Astrocyte (in vitro differentiated cells and primary cell): Measurements from ENCODE around the gene NCOA5. TPM values are rescaled to one million over a fixed set of nuclear protein-coding genes. Genes with fewer than 3 reads are reported as not detected.

Source experiments
- DNase-seq: peaks from one replicate; pipeline ENCODE4 v3.0.0-alpha.2; 2010; ENCODE audit warnings: low read depth
- FAIRE-seq: peaks from 2 replicates; lab custom pipeline; 2011; peaks lifted over from hg19 to GRCh38; lab: Jason Lieb, UNC
- H2AFZ ChIP-seq: 2 replicates; pipeline ENCODE4 v1.6.0; 2012; ENCODE audit warnings: low read depth, low read length, inconsistent platforms
- H3K27ac ChIP-seq: 2 replicates; pipeline ENCODE4 v1.5.1; 2011; ENCODE audit warnings: low read depth, low read length, inconsistent platforms
- H3K27me3 ChIP-seq: 2 replicates; pipeline ENCODE4 v1.6.0; 2011; ENCODE audit warnings: low read length, inconsistent platforms; ENCODE audit not compliant: insufficient read depth
- H3K36me3 ChIP-seq: 2 replicates; pipeline ENCODE4 v1.5.1; 2011; ENCODE audit warnings: low read length, inconsistent platforms; ENCODE audit not compliant: insufficient read depth
- H3K4me1 ChIP-seq: 2 replicates; pipeline ENCODE4 v1.5.1; 2011; ENCODE audit warnings: low read length, inconsistent platforms; ENCODE audit not compliant: insufficient read depth
- H3K4me2 ChIP-seq: 2 replicates; pipeline ENCODE4 v1.6.0; 2012; ENCODE audit warnings: low read length, inconsistent platforms
- H3K4me3 ChIP-seq: 2 replicates; pipeline ENCODE4 v1.5.1; 2011; ENCODE audit warnings: low read depth, mild to moderate bottlenecking, low read length, inconsistent platforms; ENCODE audit not compliant: insufficient read depth
- H3K79me2 ChIP-seq: 2 replicates; pipeline ENCODE4 v1.6.0; 2012; ENCODE audit warnings: mild to moderate bottlenecking, low read length, inconsistent platforms; ENCODE audit not compliant: insufficient read depth
- H3K9ac ChIP-seq: 2 replicates; pipeline ENCODE4 v1.6.0; 2012; ENCODE audit warnings: mild to moderate bottlenecking, low read length, inconsistent platforms
- H3K9me3 ChIP-seq: 2 replicates; pipeline ENCODE4 v1.5.1; 2012; ENCODE audit warnings: low read depth, mild to moderate bottlenecking, low read length, inconsistent platforms; ENCODE audit not compliant: insufficient read depth
- H4K20me1 ChIP-seq: 2 replicates; pipeline ENCODE4 v1.6.0; 2012; ENCODE audit warnings: low read length, inconsistent platforms; ENCODE audit not compliant: insufficient read depth
- H3K27ac Mint-ChIP-seq: one replicate; pipeline ENCODE4 v1.8.0; 2021; ENCODE audit warnings: mild to moderate bottlenecking, mixed read lengths; ENCODE audit not compliant: unreplicated experiment
- H3K27me3 Mint-ChIP-seq: one replicate; pipeline ENCODE4 v1.8.0; 2021; ENCODE audit warnings: low read depth, mixed read lengths; ENCODE audit not compliant: unreplicated experiment
- H3K36me3 Mint-ChIP-seq: one replicate; pipeline ENCODE4 v1.8.0; 2021; ENCODE audit warnings: low read depth, mixed read lengths; ENCODE audit not compliant: unreplicated experiment
- H3K4me1 Mint-ChIP-seq: one replicate; pipeline ENCODE4 v1.8.0; 2021; ENCODE audit warnings: low read depth, mixed read lengths; ENCODE audit not compliant: unreplicated experiment
- H3K4me3 Mint-ChIP-seq: one replicate; pipeline ENCODE4 v1.8.0; 2021; ENCODE audit warnings: mild to moderate bottlenecking, moderate library complexity, mixed read lengths; ENCODE audit not compliant: unreplicated experiment
- H3K9me3 Mint-ChIP-seq: one replicate; pipeline ENCODE4 v1.8.0; 2021; ENCODE audit warnings: mild to moderate bottlenecking, mixed read lengths; ENCODE audit not compliant: unreplicated experiment
- EZH2 ChIP-seq: IDR thresholded peaks from 2 replicates; pipeline ENCODE4 v1.6.1; 2012; ENCODE audit warnings: mild to moderate bottlenecking, low read length, inconsistent platforms; ENCODE audit not compliant: insufficient read depth
- total RNA-seq: library from RNA; stranded (reverse); gene quantifications from 2 replicates; pipeline ENCODE4 v1.2.1, GENCODE V29; 2021
- TF ChIP-seq, protein P1 (sequence below): IDR thresholded peaks from 2 replicates; pipeline ENCODE4 v1.5.1; 2011; ENCODE audit warnings: low read depth, mild to moderate bottlenecking, inconsistent platforms, low read length, moderate library complexity; ENCODE audit not compliant: insufficient read depth

NCOA5 gene
- total RNA-seq, 1 donor from 2014 or later: 20.7 TPM

DNA sequence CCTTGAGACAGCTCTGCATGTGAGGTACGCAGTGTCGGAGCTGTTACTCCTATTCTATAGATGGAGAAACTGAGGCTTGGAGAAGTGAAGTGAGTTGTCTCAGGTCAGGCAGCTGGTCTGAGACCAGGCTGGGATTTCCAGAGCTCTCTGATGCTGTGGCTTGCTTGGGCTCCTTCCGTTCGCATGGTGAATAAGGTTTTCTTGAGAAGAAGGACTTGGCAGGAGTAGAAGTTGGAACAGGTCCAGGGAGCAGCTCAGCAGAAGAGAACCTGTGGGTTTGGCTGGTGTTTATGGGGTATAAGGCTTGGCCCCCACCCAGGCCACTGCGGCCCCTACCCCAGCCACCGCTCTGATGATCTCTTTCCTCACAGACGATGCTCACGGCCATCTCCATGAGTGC lies 53.4 kb downstream of the NCOA5 start:
- Histone ChIP-seq H3K9ac (no peak overlapping the region), H4K20me1 (peaks cover 3% of the 10 kb centered on the region), H3K4me3 (no peak overlapping the region), H3K79me2 (no peaks in the 10 kb centered on the region), H3K36me3 (no peaks in the 10 kb centered on the region), H3K27ac (no peak overlapping the region), H3K4me2 (no peak overlapping the region), H3K4me1 (no peaks in the 10 kb centered on the region), H3K9me3 (no peaks in the 10 kb centered on the region), H3K27me3 (peaks cover 34% of the 10 kb centered on the region), H2AFZ (no peak overlapping the region)
- DNase-seq (no peak), FAIRE-seq (no peak)
- H3K4me3 Mint-ChIP-seq: no peak overlapping the region
- H3K9me3 Mint-ChIP-seq: peaks cover 9% of the 10 kb centered on the region
- no peaks in the 10 kb centered on the region for H3K4me1 Mint-ChIP-seq
- no peak overlapping the region for H3K27ac Mint-ChIP-seq
- peaks cover 6% of the 10 kb centered on the region for H3K36me3 Mint-ChIP-seq
- H3K27me3 Mint-ChIP-seq: peaks cover 76% of the 10 kb centered on the region
- TF ChIP-seq, protein P1, sequence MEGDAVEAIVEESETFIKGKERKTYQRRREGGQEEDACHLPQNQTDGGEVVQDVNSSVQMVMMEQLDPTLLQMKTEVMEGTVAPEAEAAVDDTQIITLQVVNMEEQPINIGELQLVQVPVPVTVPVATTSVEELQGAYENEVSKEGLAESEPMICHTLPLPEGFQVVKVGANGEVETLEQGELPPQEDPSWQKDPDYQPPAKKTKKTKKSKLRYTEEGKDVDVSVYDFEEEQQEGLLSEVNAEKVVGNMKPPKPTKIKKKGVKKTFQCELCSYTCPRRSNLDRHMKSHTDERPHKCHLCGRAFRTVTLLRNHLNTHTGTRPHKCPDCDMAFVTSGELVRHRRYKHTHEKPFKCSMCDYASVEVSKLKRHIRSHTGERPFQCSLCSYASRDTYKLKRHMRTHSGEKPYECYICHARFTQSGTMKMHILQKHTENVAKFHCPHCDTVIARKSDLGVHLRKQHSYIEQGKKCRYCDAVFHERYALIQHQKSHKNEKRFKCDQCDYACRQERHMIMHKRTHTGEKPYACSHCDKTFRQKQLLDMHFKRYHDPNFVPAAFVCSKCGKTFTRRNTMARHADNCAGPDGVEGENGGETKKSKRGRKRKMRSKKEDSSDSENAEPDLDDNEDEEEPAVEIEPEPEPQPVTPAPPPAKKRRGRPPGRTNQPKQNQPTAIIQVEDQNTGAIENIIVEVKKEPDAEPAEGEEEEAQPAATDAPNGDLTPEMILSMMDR: no peak
- no peak for TF ChIP-seq EZH2

DNA sequence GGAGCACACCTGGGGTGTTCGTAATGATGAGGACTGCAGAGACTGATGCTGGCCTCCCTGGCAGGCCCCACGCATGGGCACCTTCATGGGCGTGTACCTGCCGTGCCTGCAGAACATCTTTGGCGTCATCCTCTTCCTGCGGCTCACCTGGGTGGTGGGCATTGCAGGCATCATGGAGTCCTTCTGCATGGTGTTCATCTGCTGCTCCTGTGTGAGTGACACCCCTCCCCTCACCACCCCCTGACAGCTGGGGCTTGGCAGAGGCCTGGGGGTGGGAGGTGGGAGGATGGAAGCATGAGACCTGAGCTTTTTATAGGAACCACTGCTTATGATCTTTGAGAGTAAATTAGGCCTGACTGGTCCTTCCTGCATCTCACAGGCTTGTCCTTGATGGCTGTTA lies 54.0 kb downstream of the NCOA5 start:
- DNase-seq: no peak
- H3K4me3 ChIP-seq: no peak overlapping the region
- no peak overlapping the region for H3K4me3 Mint-ChIP-seq
- H3K9me3 ChIP-seq: no peaks in the 10 kb centered on the region
- no peak overlapping the region for H2AFZ ChIP-seq
- H3K36me3 Mint-ChIP-seq: peaks cover 6% of the 10 kb centered on the region
- no peak for FAIRE-seq
- no peak overlapping the region for H3K4me2 ChIP-seq
- H3K9ac ChIP-seq: no peak overlapping the region
- H3K4me1 Mint-ChIP-seq: no peaks in the 10 kb centered on the region
- peaks cover 76% of the 10 kb centered on the region for H3K27me3 Mint-ChIP-seq
- H3K79me2 ChIP-seq: no peaks in the 10 kb centered on the region
- H3K27ac ChIP-seq: no peak overlapping the region
- no peaks in the 10 kb centered on the region for H3K36me3 ChIP-seq
- H3K27me3 ChIP-seq: peaks cover 40% of the 10 kb centered on the region
- no peak overlapping the region for H3K27ac Mint-ChIP-seq
- H4K20me1 ChIP-seq: peaks cover 3% of the 10 kb centered on the region
- H3K9me3 Mint-ChIP-seq: peaks cover 9% of the 10 kb centered on the region
- TF ChIP-seq, protein P1: no peak
- no peak for TF ChIP-seq EZH2
- no peaks in the 10 kb centered on the region for H3K4me1 ChIP-seq

DNA sequence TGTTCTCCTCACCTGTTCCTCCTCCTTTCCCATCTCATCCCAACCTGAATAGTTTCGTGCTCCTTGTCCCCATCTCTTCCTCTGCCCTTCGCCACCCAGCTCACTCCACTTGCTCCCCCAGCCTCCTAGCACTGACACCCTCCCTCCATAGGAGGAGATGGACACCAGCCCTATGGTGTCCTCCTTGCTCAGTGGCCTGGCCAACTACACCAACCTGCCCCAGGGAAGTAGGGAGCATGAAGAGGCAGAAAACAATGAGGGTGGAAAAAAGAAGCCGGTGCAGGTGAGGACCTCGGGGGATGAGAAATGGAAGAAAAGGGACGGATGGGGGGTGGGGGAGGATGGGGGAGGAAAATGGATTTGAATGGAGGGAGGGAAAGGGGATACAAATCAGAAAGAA lies 54.5 kb downstream of the NCOA5 start:
- Histone ChIP-seq H2AFZ (no peak overlapping the region), H3K9ac (no peak overlapping the region), H4K20me1 (no peaks in the 10 kb centered on the region), H3K79me2 (no peaks in the 10 kb centered on the region), H3K4me1 (no peaks in the 10 kb centered on the region), H3K27me3 (peaks cover 41% of the 10 kb centered on the region), H3K4me3 (no peak overlapping the region), H3K27ac (no peak overlapping the region), H3K4me2 (no peak overlapping the region), H3K9me3 (no peaks in the 10 kb centered on the region), H3K36me3 (no peaks in the 10 kb centered on the region)
- DNase-seq (no peak), FAIRE-seq (no peak)
- Mint-ChIP-seq H3K27me3 (peaks cover 73% of the 10 kb centered on the region), H3K9me3 (peaks cover 9% of the 10 kb centered on the region), H3K36me3 (peaks cover 6% of the 10 kb centered on the region), H3K27ac (no peak overlapping the region), H3K4me1 (no peaks in the 10 kb centered on the region), H3K4me3 (no peak overlapping the region)
- TF ChIP-seq, protein P1: no peak
- TF ChIP-seq EZH2: no peak
